GM23338 (cell line): Measurements from ENCODE around the gene CD84. TPM values are rescaled to one million over a fixed set of nuclear protein-coding genes. Genes with fewer than 3 reads are reported as not detected.

ENCODE experiments used
- ATAC-seq: fragments of 200-7000 bp; cut with Tn5 transposase; 3 replicates; pipeline ENCODE4 v1.9.1; 2020
- DNase-seq: peaks from one replicate; pipeline ENCODE4 v3.0.0-alpha.2; 2015; ENCODE audit warnings: low spot score
- H2AFZ ChIP-seq: fragments of 200-600 bp; sonication (generic); 2 replicates; pipeline ENCODE4 v1.8.0; 2016; ENCODE audit warnings: antibody characterized with exemption, mild to moderate bottlenecking, moderate library complexity
- H3F3A ChIP-seq: fragments of 200-600 bp; sonication (generic); replicated peaks from 2 replicates; pipeline ENCODE4 v1.8.0; 2017; ENCODE audit warnings: antibody characterized with exemption, mixed run types, low read depth
- H3K27ac ChIP-seq: fragments of 200-600 bp; sonication (generic); 2 replicates; pipeline ENCODE4 v1.6.1; 2016; ENCODE audit warnings: low read depth
- H3K27me3 ChIP-seq: fragments of 200-600 bp; sonication (generic); 2 replicates; pipeline ENCODE4 v1.8.0; 2016; ENCODE audit warnings: mild to moderate bottlenecking, mixed run types, moderate library complexity; ENCODE audit not compliant: insufficient read depth
- H3K36me3 ChIP-seq: fragments of 200-600 bp; sonication (generic); 2 replicates; pipeline ENCODE4 v1.8.0; 2016; ENCODE audit warnings: mild to moderate bottlenecking; ENCODE audit not compliant: insufficient read depth
- H3K4me1 ChIP-seq: fragments of 200-600 bp; sonication (generic); 2 replicates; pipeline ENCODE4 v1.8.0; 2016; ENCODE audit warnings: mild to moderate bottlenecking, moderate library complexity; ENCODE audit not compliant: insufficient read depth
- H3K4me2 ChIP-seq: fragments of 200-600 bp; sonication (generic); 2 replicates; pipeline ENCODE4 v1.7.1; 2017; ENCODE audit warnings: mixed run types
- H3K4me3 ChIP-seq: fragments of 200-600 bp; sonication (generic); 2 replicates; pipeline ENCODE4 v1.6.1; 2016; ENCODE audit warnings: mixed run types
- H3K79me2 ChIP-seq: fragments of 200-600 bp; sonication (generic); replicated peaks from 2 replicates; pipeline ENCODE4 v1.8.0; 2017; ENCODE audit warnings: mild to moderate bottlenecking; ENCODE audit not compliant: insufficient read depth
- H3K9me2 ChIP-seq: fragments of 200-600 bp; sonication (generic); 2 replicates; pipeline ENCODE4 v1.8.0; 2017; ENCODE audit not compliant: insufficient read depth
- H4K20me1 ChIP-seq: fragments of 200-600 bp; sonication (generic); replicated peaks from 2 replicates; pipeline ENCODE4 v1.8.0; 2017; ENCODE audit warnings: mild to moderate bottlenecking; ENCODE audit not compliant: insufficient read depth
- H3K27ac Mint-ChIP-seq: 2 replicates; pipeline ENCODE4 v1.8.0; 2020; ENCODE audit warnings: inconsistent platforms, mild to moderate bottlenecking, moderate library complexity, mixed read lengths
- H3K27me3 Mint-ChIP-seq: 3 replicates; pipeline ENCODE4 v1.8.0; 2022; ENCODE audit warnings: low read depth, mild to moderate bottlenecking, moderate library complexity, mixed read lengths, inconsistent platforms; ENCODE audit not compliant: insufficient read depth, poor library complexity
- H3K36me3 Mint-ChIP-seq: 3 replicates; pipeline ENCODE4 v1.8.0; 2021; ENCODE audit warnings: low read depth, mild to moderate bottlenecking, inconsistent platforms, moderate library complexity, mixed read lengths
- H3K4me1 Mint-ChIP-seq: 3 replicates; pipeline ENCODE4 v1.8.0; 2020; ENCODE audit warnings: mild to moderate bottlenecking, inconsistent platforms, mixed read lengths
- H3K4me3 Mint-ChIP-seq: 3 replicates; pipeline ENCODE4 v1.8.0; 2021; ENCODE audit warnings: moderate library complexity, mild to moderate bottlenecking, inconsistent platforms, mixed read lengths
- H3K9me3 Mint-ChIP-seq: 3 replicates; pipeline ENCODE4 v1.8.0; 2020; ENCODE audit warnings: moderate library complexity, mild to moderate bottlenecking, inconsistent platforms, mixed read lengths
- CREB1 ChIP-seq: fragments of 250-450 bp; sonication (Bioruptor Pico); IDR thresholded peaks from 2 replicates; pipeline ENCODE4 v1.5.0; 2020; ENCODE audit warnings: low read depth, mild to moderate bottlenecking, moderate library complexity
- CTCF ChIP-seq, 2 experiments: fragments of 200-600 bp in 1 of 2; sonication (generic) in 1 of 2; conservative IDR thresholded peaks; 2 replicates each; pipeline versions ENCODE4 v1.5.1 to v1.6.1; 2016 to 2017; ENCODE audit warnings: antibody characterized with exemption in 2 of 2, low read depth in 2 of 2, mild to moderate bottlenecking in 2 of 2, moderate library complexity in 1 of 2
- ETS1 ChIP-seq: IDR thresholded peaks from 2 replicates; pipeline ENCODE4 v1.6.1; 2016; ENCODE audit warnings: antibody characterized with exemption
- EZH2 ChIP-seq: fragments of 200-600 bp; sonication (generic); IDR thresholded peaks from one replicate; pipeline ENCODE4 v1.8.0; 2017; ENCODE audit warnings: antibody characterized with exemption, mild to moderate bottlenecking, low read depth; ENCODE audit not compliant: unreplicated experiment
- EZH2phosphoT487 ChIP-seq: fragments of 200-600 bp; sonication (generic); IDR thresholded peaks from one replicate; pipeline ENCODE4 v1.8.1; 2018; ENCODE audit warnings: antibody characterized with exemption; ENCODE audit not compliant: unreplicated experiment
- JUNB ChIP-seq: IDR thresholded peaks from one replicate; pipeline ENCODE4 v1.6.1; 2016; ENCODE audit warnings: antibody characterized with exemption; ENCODE audit not compliant: unreplicated experiment
- NANOG ChIP-seq: IDR thresholded peaks from 2 replicates; pipeline ENCODE4 v1.6.1; 2016; ENCODE audit warnings: antibody characterized with exemption, borderline replicate concordance
- POLR2AphosphoS5 ChIP-seq: IDR thresholded peaks from 2 replicates; pipeline ENCODE4 v1.6.1; 2016; ENCODE audit warnings: antibody characterized with exemption, low read depth
- STAT1 ChIP-seq: IDR thresholded peaks from one replicate; pipeline ENCODE4 v1.6.1; 2016; ENCODE audit warnings: antibody characterized with exemption; ENCODE audit not compliant: unreplicated experiment
- ZNF114 ChIP-seq: fragments of 250-450 bp; sonication (Bioruptor Pico); IDR thresholded peaks from 2 replicates; pipeline ENCODE4 v1.5.0; 2020; ENCODE audit warnings: mild to moderate bottlenecking, moderate library complexity
- ZNF331 ChIP-seq: fragments of 250-450 bp; sonication (Bioruptor Pico); IDR thresholded peaks from 2 replicates; pipeline ENCODE4 v1.5.0; 2020; ENCODE audit warnings: low read depth, mild to moderate bottlenecking, moderate library complexity
- polyA plus RNA-seq: library from polyadenylated mRNA; unstranded; fragments of >200 nt; fragmentation: Nextera tagmentation; extraction: Ambion mirVana; gene quantifications from 2 replicates; pipeline ENCODE4 v1.2.1, GENCODE V29; 2016
- total RNA-seq: library from RNA; depleted of rRNA; stranded (reverse); fragments of >200 nt; shearing (Covaris generic); gene quantifications from 2 replicates; pipeline ENCODE4 v1.2.3, GENCODE V29; 2014
- TF ChIP-seq, protein P1 (sequence below): IDR thresholded peaks from one replicate; pipeline ENCODE4 v1.6.1; 2018; ENCODE audit warnings: antibody characterized with exemption; ENCODE audit not compliant: unreplicated experiment
- TF ChIP-seq, protein P2 (sequence below): fragments of 250-450 bp; sonication (Bioruptor Pico); IDR thresholded peaks from 2 replicates; pipeline ENCODE4 v1.5.0; 2020; ENCODE audit warnings: mild to moderate bottlenecking, moderate library complexity

Gene CD84
- total and polyA plus RNA-seq, 2 experiments from 2014 or later: not detected

DNA sequence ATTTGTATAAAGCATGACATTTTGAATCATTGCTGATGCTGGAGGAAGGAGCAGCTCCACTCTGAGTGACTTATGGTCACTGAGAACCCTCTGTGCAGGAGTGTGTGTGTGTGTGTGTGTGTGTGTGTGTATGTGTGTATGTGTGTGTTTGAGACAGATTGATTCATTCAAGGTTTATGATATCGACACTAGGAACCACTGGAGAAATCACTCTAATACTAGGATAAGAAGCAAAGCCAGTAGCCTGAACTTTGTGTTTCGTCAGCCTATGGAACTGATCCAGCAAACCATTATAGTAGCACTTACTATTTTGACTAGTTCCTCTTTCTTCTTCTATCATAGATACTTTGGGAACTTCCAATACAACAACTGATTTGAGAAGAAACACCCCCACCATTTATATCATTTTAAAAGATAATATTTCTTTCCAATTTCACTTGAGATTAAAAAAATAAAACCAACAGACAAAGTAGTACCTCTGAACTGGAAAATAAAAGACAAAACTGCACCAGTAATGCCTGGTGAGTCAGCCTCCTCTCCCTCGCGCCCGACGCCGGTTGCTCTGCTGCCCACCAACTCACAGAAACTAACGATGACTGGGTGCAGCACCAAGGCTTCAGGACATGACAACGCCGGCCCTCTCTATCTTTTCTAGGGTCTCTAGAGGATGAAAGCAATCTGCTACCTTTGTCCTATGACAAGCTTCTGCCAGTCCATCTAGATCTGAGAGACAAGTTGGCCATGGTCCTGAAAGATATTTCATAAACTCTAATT, 46.6 kb upstream of the CD84 start:
- no peaks in the 10 kb centered on the region for H3K4me1 Mint-ChIP-seq
- no peak overlapping the region for H2AFZ ChIP-seq
- H3K36me3 ChIP-seq: no peaks in the 10 kb centered on the region
- no peaks in the 10 kb centered on the region for H3F3A ChIP-seq
- H4K20me1 ChIP-seq: no peaks in the 10 kb centered on the region
- no peak overlapping the region for H3K4me2 ChIP-seq
- H3K27me3 ChIP-seq: no peaks in the 10 kb centered on the region
- no peak overlapping the region for H3K27ac Mint-ChIP-seq
- H3K79me2 ChIP-seq: no peaks in the 10 kb centered on the region
- TF ChIP-seq, protein P1, sequence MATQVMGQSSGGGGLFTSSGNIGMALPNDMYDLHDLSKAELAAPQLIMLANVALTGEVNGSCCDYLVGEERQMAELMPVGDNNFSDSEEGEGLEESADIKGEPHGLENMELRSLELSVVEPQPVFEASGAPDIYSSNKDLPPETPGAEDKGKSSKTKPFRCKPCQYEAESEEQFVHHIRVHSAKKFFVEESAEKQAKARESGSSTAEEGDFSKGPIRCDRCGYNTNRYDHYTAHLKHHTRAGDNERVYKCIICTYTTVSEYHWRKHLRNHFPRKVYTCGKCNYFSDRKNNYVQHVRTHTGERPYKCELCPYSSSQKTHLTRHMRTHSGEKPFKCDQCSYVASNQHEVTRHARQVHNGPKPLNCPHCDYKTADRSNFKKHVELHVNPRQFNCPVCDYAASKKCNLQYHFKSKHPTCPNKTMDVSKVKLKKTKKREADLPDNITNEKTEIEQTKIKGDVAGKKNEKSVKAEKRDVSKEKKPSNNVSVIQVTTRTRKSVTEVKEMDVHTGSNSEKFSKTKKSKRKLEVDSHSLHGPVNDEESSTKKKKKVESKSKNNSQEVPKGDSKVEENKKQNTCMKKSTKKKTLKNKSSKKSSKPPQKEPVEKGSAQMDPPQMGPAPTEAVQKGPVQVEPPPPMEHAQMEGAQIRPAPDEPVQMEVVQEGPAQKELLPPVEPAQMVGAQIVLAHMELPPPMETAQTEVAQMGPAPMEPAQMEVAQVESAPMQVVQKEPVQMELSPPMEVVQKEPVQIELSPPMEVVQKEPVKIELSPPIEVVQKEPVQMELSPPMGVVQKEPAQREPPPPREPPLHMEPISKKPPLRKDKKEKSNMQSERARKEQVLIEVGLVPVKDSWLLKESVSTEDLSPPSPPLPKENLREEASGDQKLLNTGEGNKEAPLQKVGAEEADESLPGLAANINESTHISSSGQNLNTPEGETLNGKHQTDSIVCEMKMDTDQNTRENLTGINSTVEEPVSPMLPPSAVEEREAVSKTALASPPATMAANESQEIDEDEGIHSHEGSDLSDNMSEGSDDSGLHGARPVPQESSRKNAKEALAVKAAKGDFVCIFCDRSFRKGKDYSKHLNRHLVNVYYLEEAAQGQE: no peak
- TF ChIP-seq CTCF (conservative IDR thresholded peaks at IDR 0.05; ENCODE audit: low read depth in 2 of 2) (no peak), ZNF114 (CRISPR knock-in tag) (no peak), EZH2phosphoT487 (no peak), EZH2 (no peak), NANOG (no peak), ZNF331 (CRISPR knock-in tag) (no peak), POLR2AphosphoS5 (no peak), JUNB (no peak), STAT1 (no peak), ETS1 (no peak), CREB1 (no peak)
- TF ChIP-seq, protein P2, sequence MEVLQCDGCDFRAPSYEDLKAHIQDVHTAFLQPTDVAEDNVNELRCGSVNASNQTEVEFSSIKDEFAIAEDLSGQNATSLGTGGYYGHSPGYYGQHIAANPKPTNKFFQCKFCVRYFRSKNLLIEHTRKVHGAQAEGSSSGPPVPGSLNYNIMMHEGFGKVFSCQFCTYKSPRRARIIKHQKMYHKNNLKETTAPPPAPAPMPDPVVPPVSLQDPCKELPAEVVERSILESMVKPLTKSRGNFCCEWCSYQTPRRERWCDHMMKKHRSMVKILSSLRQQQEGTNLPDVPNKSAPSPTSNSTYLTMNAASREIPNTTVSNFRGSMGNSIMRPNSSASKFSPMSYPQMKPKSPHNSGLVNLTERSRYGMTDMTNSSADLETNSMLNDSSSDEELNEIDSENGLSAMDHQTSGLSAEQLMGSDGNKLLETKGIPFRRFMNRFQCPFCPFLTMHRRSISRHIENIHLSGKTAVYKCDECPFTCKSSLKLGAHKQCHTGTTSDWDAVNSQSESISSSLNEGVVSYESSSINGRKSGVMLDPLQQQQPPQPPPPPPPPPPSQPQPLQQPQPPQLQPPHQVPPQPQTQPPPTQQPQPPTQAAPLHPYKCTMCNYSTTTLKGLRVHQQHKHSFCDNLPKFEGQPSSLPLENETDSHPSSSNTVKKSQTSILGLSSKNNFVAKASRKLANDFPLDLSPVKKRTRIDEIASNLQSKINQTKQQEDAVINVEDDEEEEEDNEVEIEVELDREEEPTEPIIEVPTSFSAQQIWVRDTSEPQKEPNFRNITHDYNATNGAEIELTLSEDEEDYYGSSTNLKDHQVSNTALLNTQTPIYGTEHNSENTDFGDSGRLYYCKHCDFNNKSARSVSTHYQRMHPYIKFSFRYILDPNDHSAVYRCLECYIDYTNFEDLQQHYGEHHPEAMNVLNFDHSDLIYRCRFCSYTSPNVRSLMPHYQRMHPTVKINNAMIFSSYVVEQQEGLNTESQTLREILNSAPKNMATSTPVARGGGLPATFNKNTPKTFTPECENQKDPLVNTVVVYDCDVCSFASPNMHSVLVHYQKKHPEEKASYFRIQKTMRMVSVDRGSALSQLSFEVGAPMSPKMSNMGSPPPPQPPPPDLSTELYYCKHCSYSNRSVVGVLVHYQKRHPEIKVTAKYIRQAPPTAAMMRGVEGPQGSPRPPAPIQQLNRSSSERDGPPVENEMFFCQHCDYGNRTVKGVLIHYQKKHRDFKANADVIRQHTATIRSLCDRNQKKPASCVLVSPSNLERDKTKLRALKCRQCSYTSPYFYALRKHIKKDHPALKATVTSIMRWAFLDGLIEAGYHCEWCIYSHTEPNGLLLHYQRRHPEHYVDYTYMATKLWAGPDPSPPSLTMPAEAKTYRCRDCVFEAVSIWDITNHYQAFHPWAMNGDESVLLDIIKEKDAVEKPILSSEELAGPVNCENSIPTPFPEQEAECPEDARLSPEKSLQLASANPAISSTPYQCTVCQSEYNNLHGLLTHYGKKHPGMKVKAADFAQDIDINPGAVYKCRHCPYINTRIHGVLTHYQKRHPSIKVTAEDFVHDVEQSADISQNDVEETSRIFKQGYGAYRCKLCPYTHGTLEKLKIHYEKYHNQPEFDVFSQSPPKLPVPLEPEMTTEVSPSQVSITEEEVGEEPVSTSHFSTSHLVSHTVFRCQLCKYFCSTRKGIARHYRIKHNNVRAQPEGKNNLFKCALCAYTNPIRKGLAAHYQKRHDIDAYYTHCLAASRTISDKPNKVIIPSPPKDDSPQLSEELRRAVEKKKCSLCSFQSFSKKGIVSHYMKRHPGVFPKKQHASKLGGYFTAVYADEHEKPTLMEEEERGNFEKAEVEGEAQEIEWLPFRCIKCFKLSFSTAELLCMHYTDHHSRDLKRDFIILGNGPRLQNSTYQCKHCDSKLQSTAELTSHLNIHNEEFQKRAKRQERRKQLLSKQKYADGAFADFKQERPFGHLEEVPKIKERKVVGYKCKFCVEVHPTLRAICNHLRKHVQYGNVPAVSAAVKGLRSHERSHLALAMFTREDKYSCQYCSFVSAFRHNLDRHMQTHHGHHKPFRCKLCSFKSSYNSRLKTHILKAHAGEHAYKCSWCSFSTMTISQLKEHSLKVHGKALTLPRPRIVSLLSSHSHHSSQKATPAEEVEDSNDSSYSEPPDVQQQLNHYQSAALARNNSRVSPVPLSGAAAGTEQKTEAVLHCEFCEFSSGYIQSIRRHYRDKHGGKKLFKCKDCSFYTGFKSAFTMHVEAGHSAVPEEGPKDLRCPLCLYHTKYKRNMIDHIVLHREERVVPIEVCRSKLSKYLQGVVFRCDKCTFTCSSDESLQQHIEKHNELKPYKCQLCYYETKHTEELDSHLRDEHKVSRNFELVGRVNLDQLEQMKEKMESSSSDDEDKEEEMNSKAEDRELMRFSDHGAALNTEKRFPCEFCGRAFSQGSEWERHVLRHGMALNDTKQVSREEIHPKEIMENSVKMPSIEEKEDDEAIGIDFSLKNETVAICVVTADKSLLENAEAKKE (CRISPR knock-in tag): no peak
- H3K9me3 Mint-ChIP-seq: no peaks in the 10 kb centered on the region
- no peaks in the 10 kb centered on the region for H3K36me3 Mint-ChIP-seq
- no peaks in the 10 kb centered on the region for H3K4me1 ChIP-seq
- H3K27me3 Mint-ChIP-seq: no peaks in the 10 kb centered on the region
- H3K27ac ChIP-seq: no peak overlapping the region
- no peak overlapping the region for H3K4me3 ChIP-seq
- DNase-seq (no peak), ATAC-seq (no peak)
- H3K9me2 ChIP-seq: peaks cover 22% of the 10 kb centered on the region
- H3K4me3 Mint-ChIP-seq: no peak overlapping the region
